ENCODE data around the gene UBL4B. TPM values are rescaled to one million over a fixed set of nuclear protein-coding genes. Genes with fewer than 3 reads are reported as not detected.
A peak's percentile ranks its signal among the peaks of the same experiment; 100 is the strongest.

UBL4B gene
- polyA plus RNA-seq, 3 donors from 2014 or later = not detected

- Mint-ChIP-seq H3K9me3 (no peaks in the 10 kb centered on the region), H3K36me3 (no peaks in the 10 kb centered on the region), H3K4me3 (no peak overlapping the region), H3K27me3 (ENCODE audit: low read depth in 3 of 3) (peaks cover 0 to 26% (median 9%) of the 10 kb centered on the region in 3 donors), H3K27ac (no peak overlapping the region), H3K4me1 (no peaks in the 10 kb centered on the region)
- DNase-seq = no peak
Measured at GRCh38 chr1:110112656-110113055, 413 bp downstream of the UBL4B start.

GRCh38 chr1:110113551-110113950 is 1.3 kb downstream of the UBL4B start:
- Mint-ChIP-seq H3K4me1 (no peaks in the 10 kb centered on the region), H3K4me3 (no peak overlapping the region), H3K9me3 (no peaks in the 10 kb centered on the region), H3K36me3 (no peaks in the 10 kb centered on the region), H3K27ac (no peak overlapping the region), H3K27me3 (ENCODE audit: low read depth in 3 of 3) (peaks cover 4 to 30% (median 9%) of the 10 kb centered on the region in 3 donors)
- DNase-seq = no peak

GRCh38 chr1:110114173-110114572 is 1.9 kb downstream of the UBL4B start:
- Mint-ChIP-seq H3K27ac (no peak overlapping the region), H3K36me3 (no peaks in the 10 kb centered on the region), H3K27me3 (ENCODE audit: low read depth in 3 of 3) (peaks cover 7 to 35% (median 9%) of the 10 kb centered on the region in 3 donors)

GRCh38 chr1:110114784-110115183 is 2.5 kb downstream of the UBL4B start:
- no peak for DNase-seq
- Mint-ChIP-seq H3K4me1 (no peaks in the 10 kb centered on the region), H3K9me3 (no peaks in the 10 kb centered on the region), H3K27me3 (ENCODE audit: low read depth in 3 of 3) (peaks cover 7 to 35% (median 15%) of the 10 kb centered on the region in 3 donors), H3K27ac (no peak overlapping the region), H3K4me3 (no peak overlapping the region), H3K36me3 (no peaks in the 10 kb centered on the region)

More at GRCh38 chr1:110114173-110114572, 1.9 kb downstream of the UBL4B start:
- H3K4me1 Mint-ChIP-seq = no peaks in the 10 kb centered on the region
- H3K4me3 Mint-ChIP-seq = no peak overlapping the region
- no peak for DNase-seq
- H3K9me3 Mint-ChIP-seq = no peaks in the 10 kb centered on the region

- H3K27me3 Mint-ChIP-seq (ENCODE audit: low read depth in 3 of 3) = peaks cover 12 to 42% (median 30%) of the 10 kb centered on the region in 3 donors
- H3K9me3 Mint-ChIP-seq = peaks cover 4 to 8% (median 5%) of the 10 kb centered on the region in 6 donors
- H3K4me3 Mint-ChIP-seq = no peak overlapping the region
- no peak overlapping the region for H3K27ac Mint-ChIP-seq
- no peak for DNase-seq
- peaks cover 0 to 4% (median 0%) of the 10 kb centered on the region in 3 donors for H3K36me3 Mint-ChIP-seq
- peaks cover 4 to 5% of the 10 kb centered on the region in 2 donors for H3K4me1 Mint-ChIP-seq
Measured at GRCh38 chr1:110118636-110119396, 6.6 kb downstream of the UBL4B start.

GRCh38 chr1:110119843-110120242 is 7.6 kb downstream of the UBL4B start:
- Mint-ChIP-seq H3K36me3 (peaks cover 0 to 4% (median 0%) of the 10 kb centered on the region in 3 donors), H3K27me3 (ENCODE audit: low read depth in 3 of 3) (peaks cover 12 to 51% (median 33%) of the 10 kb centered on the region in 3 donors), H3K4me1 (peaks cover 4 to 5% of the 10 kb centered on the region in 2 donors), H3K4me3 (no peak overlapping the region), H3K27ac (peak overlapping the region in 2 of 6 donors; percentile 79 to 86), H3K9me3 (peaks cover 4 to 8% (median 5%) of the 10 kb centered on the region in 6 donors)
- no peak for DNase-seq

- H3K9me3 Mint-ChIP-seq = peaks cover 4 to 8% (median 6%) of the 10 kb centered on the region in 6 donors
- no peak for DNase-seq
- H3K36me3 Mint-ChIP-seq = peaks cover 0 to 4% (median 0%) of the 10 kb centered on the region in 3 donors
- H3K27ac Mint-ChIP-seq = peak overlapping the region in 3 of 6 donors; percentile 24 to 86 (median 28)
- peaks cover 4 to 5% of the 10 kb centered on the region in 2 donors for H3K4me1 Mint-ChIP-seq
- peaks cover 12 to 49% (median 34%) of the 10 kb centered on the region in 3 donors for H3K27me3 Mint-ChIP-seq (ENCODE audit: low read depth in 3 of 3)
- H3K4me3 Mint-ChIP-seq = no peak overlapping the region
Measured at GRCh38 chr1:110120960-110121561, 8.8 kb downstream of the UBL4B start.

GRCh38 chr1:110123224-110123623 is 11.0 kb downstream of the UBL4B start:
- H3K27ac Mint-ChIP-seq = no peak overlapping the region
- no peak overlapping the region for H3K4me3 Mint-ChIP-seq
- H3K4me1 Mint-ChIP-seq = peaks cover 4 to 5% of the 10 kb centered on the region in 2 donors
- peaks cover 14 to 36% (median 33%) of the 10 kb centered on the region in 3 donors for H3K27me3 Mint-ChIP-seq (ENCODE audit: low read depth in 3 of 3)
- DNase-seq = no peak
- H3K36me3 Mint-ChIP-seq = peaks cover 0 to 4% (median 0%) of the 10 kb centered on the region in 3 donors
- peaks cover 4 to 8% (median 6%) of the 10 kb centered on the region in 6 donors for H3K9me3 Mint-ChIP-seq

GRCh38 chr1:110125810-110126209 is 13.6 kb downstream of the UBL4B start:
- Mint-ChIP-seq H3K4me1 (peaks cover 0 to under 1% of the 10 kb centered on the region in 2 donors), H3K36me3 (peaks cover 0 to 4% (median 0%) of the 10 kb centered on the region in 3 donors), H3K9me3 (peaks cover 0 to 4% (median under 1%) of the 10 kb centered on the region in 6 donors), H3K27ac (no peak overlapping the region), H3K4me3 (no peak overlapping the region), H3K27me3 (ENCODE audit: low read depth in 3 of 3) (peaks cover 5 to 18% (median 13%) of the 10 kb centered on the region in 3 donors)
- DNase-seq = no peak

- H3K27ac Mint-ChIP-seq = no peak overlapping the region
- no peaks in the 10 kb centered on the region for H3K4me1 Mint-ChIP-seq
- DNase-seq = no peak
- H3K4me3 Mint-ChIP-seq = no peak overlapping the region
- no peaks in the 10 kb centered on the region for H3K9me3 Mint-ChIP-seq
- H3K36me3 Mint-ChIP-seq = no peaks in the 10 kb centered on the region
- peaks cover 6 to 11% (median 9%) of the 10 kb centered on the region in 3 donors for H3K27me3 Mint-ChIP-seq (ENCODE audit: low read depth in 3 of 3)
Measured at GRCh38 chr1:110130113-110130591, 17.9 kb downstream of the UBL4B start.

- Mint-ChIP-seq H3K9me3 (no peaks in the 10 kb centered on the region), H3K4me1 (no peaks in the 10 kb centered on the region), H3K27ac (no peak overlapping the region), H3K4me3 (no peak overlapping the region), H3K27me3 (ENCODE audit: low read depth in 3 of 3) (peaks cover 9 to 12% (median 11%) of the 10 kb centered on the region in 3 donors), H3K36me3 (no peaks in the 10 kb centered on the region)
- no peak for DNase-seq
Measured at GRCh38 chr1:110130989-110131388, 18.7 kb downstream of the UBL4B start.

GRCh38 chr1:110132682-110133081 is 20.4 kb downstream of the UBL4B start:
- no peak overlapping the region for H3K4me3 Mint-ChIP-seq
- no peaks in the 10 kb centered on the region for H3K36me3 Mint-ChIP-seq
- no peaks in the 10 kb centered on the region for H3K4me1 Mint-ChIP-seq
- H3K27me3 Mint-ChIP-seq (ENCODE audit: low read depth in 3 of 3) = peaks cover 11 to 20% (median 11%) of the 10 kb centered on the region in 3 donors
- DNase-seq = no peak
- no peaks in the 10 kb centered on the region for H3K9me3 Mint-ChIP-seq
- H3K27ac Mint-ChIP-seq = no peak overlapping the region

- H3K36me3 Mint-ChIP-seq = no peaks in the 10 kb centered on the region
- DNase-seq = no peak
- H3K4me1 Mint-ChIP-seq = no peaks in the 10 kb centered on the region
- no peak overlapping the region for H3K27ac Mint-ChIP-seq
- no peaks in the 10 kb centered on the region for H3K9me3 Mint-ChIP-seq
- H3K27me3 Mint-ChIP-seq (ENCODE audit: low read depth in 3 of 3) = peaks cover 8 to 25% (median 11%) of the 10 kb centered on the region in 3 donors
- no peak overlapping the region for H3K4me3 Mint-ChIP-seq
Measured at GRCh38 chr1:110133436-110133835, 21.2 kb downstream of the UBL4B start.

- Mint-ChIP-seq H3K9me3 (no peaks in the 10 kb centered on the region), H3K4me3 (no peak overlapping the region), H3K27me3 (ENCODE audit: low read depth in 3 of 3) (peaks cover 8 to 25% (median 10%) of the 10 kb centered on the region in 3 donors), H3K36me3 (no peaks in the 10 kb centered on the region), H3K4me1 (no peaks in the 10 kb centered on the region), H3K27ac (no peak overlapping the region)
- no peak for DNase-seq
Measured at GRCh38 chr1:110134050-110134595, 21.9 kb downstream of the UBL4B start.

Data from immature natural killer cell (primary cell).